ENCODE measurements around the gene CLCA4. TPM values are rescaled to one million over a fixed set of nuclear protein-coding genes. Genes with fewer than 3 reads are reported as not detected.

The CLCA4 gene, protein sequence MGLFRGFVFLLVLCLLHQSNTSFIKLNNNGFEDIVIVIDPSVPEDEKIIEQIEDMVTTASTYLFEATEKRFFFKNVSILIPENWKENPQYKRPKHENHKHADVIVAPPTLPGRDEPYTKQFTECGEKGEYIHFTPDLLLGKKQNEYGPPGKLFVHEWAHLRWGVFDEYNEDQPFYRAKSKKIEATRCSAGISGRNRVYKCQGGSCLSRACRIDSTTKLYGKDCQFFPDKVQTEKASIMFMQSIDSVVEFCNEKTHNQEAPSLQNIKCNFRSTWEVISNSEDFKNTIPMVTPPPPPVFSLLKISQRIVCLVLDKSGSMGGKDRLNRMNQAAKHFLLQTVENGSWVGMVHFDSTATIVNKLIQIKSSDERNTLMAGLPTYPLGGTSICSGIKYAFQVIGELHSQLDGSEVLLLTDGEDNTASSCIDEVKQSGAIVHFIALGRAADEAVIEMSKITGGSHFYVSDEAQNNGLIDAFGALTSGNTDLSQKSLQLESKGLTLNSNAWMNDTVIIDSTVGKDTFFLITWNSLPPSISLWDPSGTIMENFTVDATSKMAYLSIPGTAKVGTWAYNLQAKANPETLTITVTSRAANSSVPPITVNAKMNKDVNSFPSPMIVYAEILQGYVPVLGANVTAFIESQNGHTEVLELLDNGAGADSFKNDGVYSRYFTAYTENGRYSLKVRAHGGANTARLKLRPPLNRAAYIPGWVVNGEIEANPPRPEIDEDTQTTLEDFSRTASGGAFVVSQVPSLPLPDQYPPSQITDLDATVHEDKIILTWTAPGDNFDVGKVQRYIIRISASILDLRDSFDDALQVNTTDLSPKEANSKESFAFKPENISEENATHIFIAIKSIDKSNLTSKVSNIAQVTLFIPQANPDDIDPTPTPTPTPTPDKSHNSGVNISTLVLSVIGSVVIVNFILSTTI
- total RNA-seq (2022; extraction: Qiagen RNA extraction; ENCODE audit: low read depth), result not detected in 5 replicates

DNA sequence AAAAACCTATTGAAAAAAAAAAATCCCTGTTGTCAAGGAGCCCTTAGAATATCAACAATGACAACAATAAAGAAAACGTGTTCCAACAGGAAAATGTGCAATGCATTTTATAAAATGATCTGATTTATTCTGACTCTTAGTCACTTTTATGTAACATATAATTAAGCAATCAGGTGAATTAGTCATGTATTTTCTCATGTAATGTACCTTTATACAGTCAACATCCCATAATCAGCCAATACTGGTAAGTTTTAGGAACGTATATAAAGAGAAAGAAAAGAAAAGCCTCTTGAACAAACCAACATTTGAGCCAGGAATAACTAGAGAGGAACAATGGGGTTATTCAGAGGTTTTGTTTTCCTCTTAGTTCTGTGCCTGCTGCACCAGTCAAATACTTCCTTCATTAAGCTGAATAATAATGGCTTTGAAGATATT, at the start of gene CLCA4:
CLCA4 (plus strand) TSS at position 292 of the 435 bp plus-strand sequence; CDS start at position 334, 42 bp downstream.

Other genes starting within 250 kb of the CLCA4 start
- 9.0 to 12.8 TPM (median 9.6 TPM) in 5 replicates for gene ODF2L, start 150.8 kb upstream of the CLCA4 start, total RNA-seq (2022; extraction: Qiagen RNA extraction; ENCODE audit: low read depth)
- not detected in 5 replicates for gene CLCA2, start 122.9 kb upstream of the CLCA4 start, total RNA-seq (2022; extraction: Qiagen RNA extraction; ENCODE audit: low read depth)
- gene CLCA1, start 78.2 kb upstream of the CLCA4 start, total RNA-seq (2022; extraction: Qiagen RNA extraction; ENCODE audit: low read depth), result not detected in 5 replicates
- 33.7 to 36.6 TPM (median 36.0 TPM) in 5 replicates for gene SH3GLB1, start 157.5 kb downstream of the CLCA4 start, total RNA-seq (2022; extraction: Qiagen RNA extraction; ENCODE audit: low read depth)